ENCODE data around the gene ELL2.
A peak's percentile ranks its signal among the peaks of the same experiment; 100 is the strongest.

Gene ELL2

GRCh38 chr5:95962475-95962773, 773 bp upstream of the ELL2 start:
- ATAC-seq (ENCODE audit: low read depth) (no peak), DNase-seq (ENCODE audit: low spot score) (no peak)
- H3K27me3 ChIP-seq (ENCODE audit: insufficient read depth, poor library complexity, severe bottlenecking), result no peaks in the 10 kb centered on the region
- H3K27ac ChIP-seq (ENCODE audit: poor library complexity, severe bottlenecking), result peak overlapping the region; percentile 84
- peaks cover 35% of the 10 kb centered on the region for H3K36me3 ChIP-seq (ENCODE audit: low read depth)
- peaks cover 35% of the 10 kb centered on the region for H3K4me1 ChIP-seq (ENCODE audit: insufficient read depth, poor library complexity, severe bottlenecking)
- H3K4me3 ChIP-seq (ENCODE audit: severe bottlenecking), result peak overlapping the region; percentile 89
- H3K9me3 ChIP-seq (ENCODE audit: severe bottlenecking), result no peaks in the 10 kb centered on the region
- TF ChIP-seq CTCF (IDR thresholded peaks at IDR 0.05; ENCODE audit: poor library complexity, severe bottlenecking), result no peak

- Histone ChIP-seq H3K4me3 (ENCODE audit: severe bottlenecking) (peak overlapping the region; percentile 89), H3K27ac (ENCODE audit: poor library complexity, severe bottlenecking) (peak overlapping the region; percentile 84), H3K27me3 (ENCODE audit: insufficient read depth, poor library complexity, severe bottlenecking) (no peaks in the 10 kb centered on the region), H3K36me3 (ENCODE audit: low read depth) (peaks cover 48% of the 10 kb centered on the region), H3K9me3 (ENCODE audit: severe bottlenecking) (no peaks in the 10 kb centered on the region), H3K4me1 (ENCODE audit: insufficient read depth, poor library complexity, severe bottlenecking) (peaks cover 50% of the 10 kb centered on the region)
- ATAC-seq (ENCODE audit: low read depth) (peak; percentile 45), DNase-seq (ENCODE audit: low spot score) (peak; percentile 80)
- peak; percentile 97 for TF ChIP-seq CTCF (IDR thresholded peaks at IDR 0.05; ENCODE audit: poor library complexity, severe bottlenecking)
Measured at GRCh38 chr5:95960667-95961616, 709 bp downstream of the ELL2 start.

- DNase-seq (ENCODE audit: low spot score) (no peak), ATAC-seq (ENCODE audit: low read depth) (no peak)
- Histone ChIP-seq H3K4me3 (ENCODE audit: severe bottlenecking) (peak overlapping the region; percentile 89), H3K27ac (ENCODE audit: poor library complexity, severe bottlenecking) (peak overlapping the region; percentile 84), H3K4me1 (ENCODE audit: insufficient read depth, poor library complexity, severe bottlenecking) (peaks cover 58% of the 10 kb centered on the region), H3K27me3 (ENCODE audit: insufficient read depth, poor library complexity, severe bottlenecking) (no peaks in the 10 kb centered on the region), H3K9me3 (ENCODE audit: severe bottlenecking) (no peaks in the 10 kb centered on the region), H3K36me3 (ENCODE audit: low read depth) (peaks cover 57% of the 10 kb centered on the region)
- no peak for TF ChIP-seq CTCF (IDR thresholded peaks at IDR 0.05; ENCODE audit: poor library complexity, severe bottlenecking)
Measured at GRCh38 chr5:95959888-95960666, 1.6 kb downstream of the ELL2 start.

GRCh38 chr5:95959051-95959887, 2.4 kb downstream of the ELL2 start:
- peak overlapping the region; percentile 84 for H3K27ac ChIP-seq (ENCODE audit: poor library complexity, severe bottlenecking)
- H3K27me3 ChIP-seq (ENCODE audit: insufficient read depth, poor library complexity, severe bottlenecking), result no peaks in the 10 kb centered on the region
- peaks cover 59% of the 10 kb centered on the region for H3K4me1 ChIP-seq (ENCODE audit: insufficient read depth, poor library complexity, severe bottlenecking)
- DNase-seq (ENCODE audit: low spot score) (no peak), ATAC-seq (ENCODE audit: low read depth) (no peak; the same call in 2 of the 3 replicates)
- H3K4me3 ChIP-seq (ENCODE audit: severe bottlenecking), result peak overlapping the region; percentile 89
- peaks cover 61% of the 10 kb centered on the region for H3K36me3 ChIP-seq (ENCODE audit: low read depth)
- TF ChIP-seq CTCF (IDR thresholded peaks at IDR 0.05; ENCODE audit: poor library complexity, severe bottlenecking), result no peak
- no peaks in the 10 kb centered on the region for H3K9me3 ChIP-seq (ENCODE audit: severe bottlenecking)
